ENCODE measurements around the gene B4GAT1.

GRCh38 chr11:66368484-66368883 is 21.1 kb upstream of the B4GAT1 start:
- TF ChIP-seq, protein P1, sequence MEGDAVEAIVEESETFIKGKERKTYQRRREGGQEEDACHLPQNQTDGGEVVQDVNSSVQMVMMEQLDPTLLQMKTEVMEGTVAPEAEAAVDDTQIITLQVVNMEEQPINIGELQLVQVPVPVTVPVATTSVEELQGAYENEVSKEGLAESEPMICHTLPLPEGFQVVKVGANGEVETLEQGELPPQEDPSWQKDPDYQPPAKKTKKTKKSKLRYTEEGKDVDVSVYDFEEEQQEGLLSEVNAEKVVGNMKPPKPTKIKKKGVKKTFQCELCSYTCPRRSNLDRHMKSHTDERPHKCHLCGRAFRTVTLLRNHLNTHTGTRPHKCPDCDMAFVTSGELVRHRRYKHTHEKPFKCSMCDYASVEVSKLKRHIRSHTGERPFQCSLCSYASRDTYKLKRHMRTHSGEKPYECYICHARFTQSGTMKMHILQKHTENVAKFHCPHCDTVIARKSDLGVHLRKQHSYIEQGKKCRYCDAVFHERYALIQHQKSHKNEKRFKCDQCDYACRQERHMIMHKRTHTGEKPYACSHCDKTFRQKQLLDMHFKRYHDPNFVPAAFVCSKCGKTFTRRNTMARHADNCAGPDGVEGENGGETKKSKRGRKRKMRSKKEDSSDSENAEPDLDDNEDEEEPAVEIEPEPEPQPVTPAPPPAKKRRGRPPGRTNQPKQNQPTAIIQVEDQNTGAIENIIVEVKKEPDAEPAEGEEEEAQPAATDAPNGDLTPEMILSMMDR (IDR thresholded peaks at IDR 0.05; ENCODE audit: low read length) = no peak
- TF ChIP-seq EZH2phosphoT487 (IDR thresholded peaks at IDR 0.05; ENCODE audit: low read length) = no peak

Data from MM.1S (cell line).